T1000 (cell line): ENCODE measurements around the gene ZNF865.
"Not testable (repeated sequence)": the region's sequence is repeated elsewhere in the genome, so short reads cannot be mapped to it uniquely, and the experiment has no call there.

ENCODE experiments used
- DNase-seq: peaks from one replicate; lab custom pipeline; 2025; ENCODE audit warnings: mixed read lengths; lab: John Stamatoyannopoulos, UW

The ZNF865 gene

GRCh38 chr19:55605637-55606470 is at the start of gene ZNF865:
TSS of gene ZNF865 (plus strand) at chr19:55605647. CDS start at chr19:55613619, 7,972 bp downstream.
- DNase-seq: peak; percentile 44

- DNase-seq: no peak
Measured at GRCh38 chr19:55559684-55560083, 45.8 kb upstream of the ZNF865 start.

GRCh38 chr19:55563261-55563690 is 42.2 kb upstream of the ZNF865 start:
- DNase-seq: no peak

DNA sequence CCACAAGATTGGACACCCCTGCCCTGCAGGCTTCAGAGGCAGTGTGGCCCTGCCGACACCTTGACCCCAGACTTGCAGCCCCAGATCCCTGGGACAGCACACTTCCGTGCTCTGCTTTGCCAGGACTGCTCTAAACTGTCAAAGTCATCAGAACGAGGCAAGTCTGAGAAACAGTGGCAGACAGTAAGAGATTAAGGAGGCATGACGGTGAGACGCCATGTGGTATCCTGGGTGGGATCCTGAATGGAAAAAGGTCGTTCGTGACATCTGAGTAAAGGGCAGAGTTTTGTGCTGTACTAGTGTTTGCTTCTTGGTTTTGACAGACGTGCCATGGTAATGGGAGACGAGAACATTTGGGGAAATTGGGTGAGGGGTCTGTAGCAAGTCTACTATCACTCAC is 38.6 kb upstream of the ZNF865 start:
- DNase-seq: no peak

- DNase-seq: no peak
Measured at GRCh38 chr19:55567708-55568328, 37.6 kb upstream of the ZNF865 start.

DNA sequence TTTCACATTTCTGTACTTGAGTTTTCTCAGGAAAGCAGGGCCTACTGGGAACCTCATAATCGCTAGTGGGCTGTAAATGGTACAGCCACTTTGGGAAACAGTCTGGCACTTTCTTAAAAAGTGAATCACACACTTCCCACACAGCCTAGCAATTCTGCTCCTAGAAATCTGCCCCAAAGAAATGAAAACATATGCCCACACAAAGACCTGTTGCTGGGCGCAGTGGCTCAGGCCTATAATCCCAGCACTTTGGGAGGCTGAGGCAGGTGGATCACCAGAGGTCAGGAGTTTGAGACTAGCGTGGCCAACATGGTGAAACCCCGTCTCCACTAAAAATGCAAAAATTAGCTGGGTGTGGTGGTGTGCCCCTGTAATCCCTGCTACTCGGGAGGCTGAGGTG is 36.0 kb upstream of the ZNF865 start:
- not testable (repeated sequence) for DNase-seq

DNA sequence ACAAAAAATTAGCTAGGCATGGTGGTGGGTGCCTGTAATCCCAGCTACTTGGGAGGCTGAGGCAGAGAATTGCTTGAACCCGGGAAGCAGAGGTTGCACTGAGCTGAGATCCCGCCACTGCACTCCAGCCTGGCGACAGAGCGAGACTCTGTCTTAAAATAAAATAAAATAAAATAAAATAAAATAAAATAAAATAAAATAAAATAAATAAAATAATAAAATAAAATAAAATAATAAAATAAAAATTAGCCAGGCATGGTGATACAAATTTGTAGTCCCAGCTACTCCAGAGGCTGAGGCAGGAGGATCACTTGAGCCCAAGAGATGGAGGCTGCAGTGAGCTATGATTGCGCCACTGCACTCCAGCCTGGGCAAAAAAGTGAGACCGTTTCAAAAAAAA is 31.5 kb upstream of the ZNF865 start:
- not testable (repeated sequence) for DNase-seq

DNA sequence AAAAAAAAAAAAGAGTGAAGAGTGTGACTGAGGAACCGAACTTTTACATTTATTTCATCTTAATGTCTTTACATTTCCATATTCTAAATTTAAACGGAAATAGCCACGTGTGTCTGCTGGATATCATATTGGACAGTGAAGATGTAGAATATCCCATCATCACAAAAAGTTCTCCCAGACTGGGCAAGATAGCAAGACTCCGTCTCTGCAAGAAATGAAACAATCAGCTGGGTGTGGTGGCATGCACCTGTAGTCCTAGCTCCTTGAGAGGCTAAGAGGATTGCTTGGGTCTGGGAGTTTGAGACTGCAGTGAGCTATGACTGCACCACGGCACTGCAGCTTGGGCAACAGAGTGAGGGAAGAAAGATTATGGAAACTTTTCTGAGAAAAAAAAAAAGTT is 28.7 kb upstream of the ZNF865 start:
- no peak for DNase-seq

- DNase-seq: no peak
Measured at GRCh38 chr19:55578031-55578760, 27.3 kb upstream of the ZNF865 start.

DNA sequence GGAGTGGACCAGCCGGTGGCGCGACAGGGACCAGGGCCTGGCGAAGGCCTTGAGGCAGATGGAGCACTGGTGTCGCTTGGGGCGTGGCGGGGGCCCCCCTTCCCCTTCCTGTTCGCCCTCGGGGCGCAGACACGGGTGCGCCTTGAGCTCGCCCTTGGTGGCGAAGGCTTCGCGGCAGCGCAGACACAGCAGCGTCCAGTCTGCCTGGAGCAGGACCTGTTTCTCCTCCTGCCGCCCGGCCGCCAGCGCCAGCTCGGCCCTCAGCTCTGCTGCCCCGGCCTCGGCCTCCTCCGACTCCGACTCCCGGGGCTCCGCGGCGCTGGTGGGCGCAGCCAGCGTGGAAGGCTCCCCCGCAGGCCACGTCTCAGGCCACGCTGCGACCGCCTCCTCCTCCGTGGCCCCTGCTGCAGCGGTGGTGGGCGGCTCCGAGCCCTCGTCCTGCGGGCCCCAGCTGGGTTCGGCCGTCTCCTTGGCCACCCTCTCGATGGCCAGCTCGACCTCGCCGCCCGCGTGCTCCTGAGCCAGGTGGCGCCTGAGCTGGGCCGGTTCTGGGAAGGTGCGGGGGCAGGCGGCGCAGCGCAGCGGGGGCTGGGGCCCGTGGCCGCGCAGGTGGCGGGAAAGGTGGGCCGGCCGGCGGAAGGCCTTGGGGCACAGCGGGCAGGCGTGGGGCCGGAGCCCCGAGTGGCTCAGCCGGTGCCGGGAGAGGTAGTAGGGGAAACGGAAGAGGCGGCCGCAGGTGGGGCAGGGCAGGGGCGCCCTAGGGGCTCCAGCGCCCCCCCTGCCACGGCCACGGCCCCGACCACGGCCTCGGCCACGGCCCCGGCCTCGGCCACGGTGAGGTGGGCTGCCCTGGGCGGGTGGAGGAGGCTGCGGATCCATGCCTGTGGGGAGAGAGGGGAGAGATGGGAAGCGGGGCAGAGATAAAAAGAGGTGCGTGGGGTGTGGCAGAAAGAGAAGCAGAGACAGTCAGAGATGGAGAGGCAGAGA is 26.4 kb upstream of the ZNF865 start:
- no peak for DNase-seq

- no peak for DNase-seq
Measured at GRCh38 chr19:55579766-55580621, 25.5 kb upstream of the ZNF865 start.

DNA sequence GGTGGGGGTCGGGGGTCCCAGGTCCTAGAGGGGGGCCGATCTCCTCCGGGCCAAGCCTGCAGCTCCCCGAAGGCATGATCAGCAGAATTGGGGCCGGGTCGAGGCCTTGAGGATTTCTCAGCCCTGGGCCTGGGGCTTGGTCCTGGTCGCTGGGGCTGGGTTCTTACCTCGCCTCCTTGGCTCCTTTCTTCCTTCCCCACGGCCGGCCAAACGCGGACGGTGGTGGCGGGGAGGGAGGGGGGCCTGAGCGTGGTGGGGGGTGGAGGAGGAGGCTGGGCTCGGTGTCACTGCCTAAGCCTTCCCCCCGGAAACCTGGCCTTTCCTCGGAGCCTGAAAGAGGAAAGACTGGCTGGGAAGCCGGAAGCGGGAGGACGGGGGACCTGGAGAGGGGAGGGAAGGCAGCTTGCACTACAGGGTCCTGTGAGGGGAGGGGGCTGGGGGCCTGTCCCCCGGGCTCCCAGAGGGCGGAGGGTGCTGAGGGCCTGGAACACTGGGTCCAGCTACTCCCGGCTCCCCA is 24.8 kb upstream of the ZNF865 start, which contains the start of gene ZNF579:
ZNF579 (minus strand) TSS at position 221 of the 517 bp plus-strand sequence. CDS start 1,209 bp downstream, outside the sequence.
- peak; percentile 67 for DNase-seq

DNA sequence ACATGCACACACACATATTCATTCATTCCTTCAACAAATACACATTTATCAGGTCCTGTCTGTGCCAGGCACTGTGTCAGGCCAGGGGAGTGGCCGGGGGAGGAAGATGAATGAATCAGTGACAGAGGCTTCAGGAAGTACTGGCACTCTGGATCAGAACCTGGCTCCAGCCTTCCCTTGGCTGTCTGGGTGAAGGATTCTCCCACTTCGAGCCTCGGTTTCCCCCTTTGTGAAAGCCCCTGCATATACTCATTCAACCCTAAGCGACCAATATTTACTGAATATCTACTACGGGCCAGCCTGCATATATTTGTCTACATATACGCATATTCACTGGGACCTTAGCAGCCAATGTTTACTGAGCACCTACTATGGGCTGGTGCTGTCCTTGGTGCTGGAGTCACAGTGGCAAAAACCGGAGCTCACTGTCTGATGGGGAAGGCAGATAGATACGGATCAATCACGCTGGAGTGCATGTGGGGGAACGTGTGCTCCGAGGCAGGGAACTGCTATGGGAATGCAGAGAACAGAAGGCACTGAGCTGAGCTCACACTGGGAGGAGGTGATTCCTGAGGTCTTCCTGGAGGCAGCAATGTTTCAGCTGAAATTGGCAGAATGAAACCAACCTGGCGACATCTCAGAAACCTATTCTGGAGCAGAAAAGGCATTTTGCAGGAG is 24.2 kb upstream of the ZNF865 start:
- no peak for DNase-seq

GRCh38 chr19:55581823-55582223 is 23.6 kb upstream of the ZNF865 start:
- no peak for DNase-seq

DNA sequence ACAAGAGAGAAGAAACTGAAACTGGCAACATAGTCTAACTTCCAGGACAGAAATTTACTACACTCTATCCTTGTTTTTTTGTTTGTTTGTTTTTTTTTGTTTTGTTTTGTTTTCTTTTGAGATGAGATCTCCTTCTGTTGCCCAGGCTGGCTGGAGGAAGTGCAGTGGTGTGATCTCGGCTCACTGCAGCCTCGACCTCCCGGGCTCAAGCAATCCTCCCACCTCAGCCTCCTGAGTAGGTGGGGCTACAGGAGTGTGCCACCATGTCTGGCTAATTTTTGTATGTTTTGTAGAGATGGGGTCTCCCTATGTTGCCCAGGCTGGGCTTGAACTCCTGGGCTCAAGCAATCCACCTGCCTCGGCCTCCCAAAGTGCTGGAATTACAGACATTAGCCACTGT is 23.2 kb upstream of the ZNF865 start:
- DNase-seq: not testable (repeated sequence)

- DNase-seq: not testable (repeated sequence)
Measured at GRCh38 chr19:55583897-55584296, 21.6 kb upstream of the ZNF865 start.

DNA sequence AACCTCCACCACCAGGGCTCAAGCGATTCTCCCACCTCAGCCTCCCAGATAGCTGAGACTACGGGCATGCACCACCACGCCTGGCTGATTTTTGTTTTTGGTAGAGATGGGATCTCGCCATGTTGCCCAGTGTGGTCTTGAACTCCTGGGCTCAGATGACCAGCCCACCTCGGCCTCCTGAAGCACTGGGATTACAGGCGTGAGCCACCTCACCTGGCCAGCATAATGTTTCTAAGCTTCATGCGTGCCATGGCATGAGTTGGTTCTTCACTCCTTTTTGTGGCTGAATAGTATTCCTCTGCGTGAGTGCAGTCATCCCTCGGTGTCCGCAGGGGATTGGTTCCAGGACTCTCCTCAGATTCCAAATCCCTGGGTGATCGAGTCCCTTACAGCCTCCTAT is 20.6 kb upstream of the ZNF865 start:
- no peak for DNase-seq

GRCh38 chr19:55585658-55586339 is 19.6 kb upstream of the ZNF865 start:
- peak; percentile 51 for DNase-seq
